Measurements from ENCODE around the gene ATOSA. TPM values are rescaled to one million over a fixed set of nuclear protein-coding genes. Genes with fewer than 3 reads are reported as not detected.

ATOSA gene
- total and polyA plus RNA-seq, 2 of the 13 experiments (the other 11 are each of a cell fraction or from before 2014, with no cell fraction given) = 6.6 to 16.3 TPM

DNA sequence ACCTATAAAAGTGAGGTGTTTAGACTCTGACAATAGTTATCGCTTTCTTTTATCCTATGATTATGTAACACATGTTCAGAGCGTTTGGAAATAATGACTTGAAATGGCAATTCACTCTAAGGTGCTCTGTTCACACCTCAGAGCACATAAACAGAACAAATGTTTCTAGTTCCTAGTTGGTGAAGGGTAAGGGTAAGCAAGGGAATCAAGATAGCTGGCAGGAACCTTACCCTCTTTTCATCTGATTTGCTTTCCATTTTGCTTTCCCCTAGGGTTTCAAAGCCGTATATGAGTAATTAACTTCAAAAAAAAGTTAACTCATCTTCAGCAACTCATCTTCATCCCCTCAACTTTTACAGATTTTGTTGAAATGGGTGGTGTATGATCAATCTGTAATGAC lies 2.3 kb upstream of the ATOSA start:
- ChIA-PET POLR2A (no interaction called here), CTCF (ENCODE audit: low intra/inter-chr PET ratio, low total read pairs) (no interaction called here)
- ATAC-seq (no peak), FAIRE-seq (no peak), DNase-seq (ENCODE audit: low spot score) (no peak)
- Histone ChIP-seq H3K27ac (ENCODE audit: extremely low read length, insufficient read depth, low read length) (no peak overlapping the region), H3K4me3 (replicated peaks in 1 of 3; ENCODE audit: insufficient read depth in 1 of 3, low read depth in 2 of 3, low read length in 3 of 3) (no peak overlapping the region), H3K4me1 (ENCODE audit: insufficient read depth, low read length) (peaks cover 9% of the 10 kb centered on the region), H3K9ac (ENCODE audit: insufficient read depth, low read depth, low read length) (no peak overlapping the region), H3K4me2 (ENCODE audit: low read depth, low read length) (no peak overlapping the region), H3K27me3 (ENCODE audit: control insufficient read depth in 1 of 2, insufficient read depth in 2 of 2, low read length in 2 of 2) (no peaks in the 10 kb centered on the region; a peak in 1 of 5 replicates), H3K79me2 (ENCODE audit: insufficient read depth, low read length) (no peaks in the 10 kb centered on the region), H2AFZ (ENCODE audit: low read length) (no peak overlapping the region), H3K36me3 (replicated peaks in 1 of 2; ENCODE audit: control insufficient read depth in 1 of 2, insufficient read depth in 2 of 2, low read length in 2 of 2) (no peaks in the 10 kb centered on the region), H3K9me3 (ENCODE audit: low read length) (no peaks in the 10 kb centered on the region), H4K20me1 (ENCODE audit: insufficient read depth, low read length) (no peaks in the 10 kb centered on the region)
- in situ Hi-C loops (cut with HindIII; ENCODE audit: extremely low pct_ligation_motif_present, low pct_unique_long_range_greater_than_20kb) = no loop called here
- intact Hi-C loops (cut with micrococcal nuclease; ENCODE audit: unreplicated experiment) = no loop called here
- 83% methylated on average over 3 of the region's 3 CpGs for WGBS (ENCODE audit: low lambda C conversion rate)
- TF ChIP-seq PHF8 (CRISPR knock-in tag; IDR thresholded peaks at IDR 0.05) (no peak), ZNF75D (CRISPR knock-in tag; IDR thresholded peaks at IDR 0.05; ENCODE audit: borderline replicate concordance) (no peak), TGIF2 (CRISPR knock-in tag; IDR thresholded peaks at IDR 0.05) (no peak), ZNF333 (CRISPR knock-in tag; IDR thresholded peaks at IDR 0.05; ENCODE audit: borderline replicate concordance) (no peak), ZSCAN20 (CRISPR knock-in tag; IDR thresholded peaks at IDR 0.05; ENCODE audit: borderline replicate concordance) (no peak), CCAR2 (optimal IDR thresholded peaks at IDR 0.05; ENCODE audit: low read depth, low read length) (no peak)
- TF ChIP-seq, protein P1, sequence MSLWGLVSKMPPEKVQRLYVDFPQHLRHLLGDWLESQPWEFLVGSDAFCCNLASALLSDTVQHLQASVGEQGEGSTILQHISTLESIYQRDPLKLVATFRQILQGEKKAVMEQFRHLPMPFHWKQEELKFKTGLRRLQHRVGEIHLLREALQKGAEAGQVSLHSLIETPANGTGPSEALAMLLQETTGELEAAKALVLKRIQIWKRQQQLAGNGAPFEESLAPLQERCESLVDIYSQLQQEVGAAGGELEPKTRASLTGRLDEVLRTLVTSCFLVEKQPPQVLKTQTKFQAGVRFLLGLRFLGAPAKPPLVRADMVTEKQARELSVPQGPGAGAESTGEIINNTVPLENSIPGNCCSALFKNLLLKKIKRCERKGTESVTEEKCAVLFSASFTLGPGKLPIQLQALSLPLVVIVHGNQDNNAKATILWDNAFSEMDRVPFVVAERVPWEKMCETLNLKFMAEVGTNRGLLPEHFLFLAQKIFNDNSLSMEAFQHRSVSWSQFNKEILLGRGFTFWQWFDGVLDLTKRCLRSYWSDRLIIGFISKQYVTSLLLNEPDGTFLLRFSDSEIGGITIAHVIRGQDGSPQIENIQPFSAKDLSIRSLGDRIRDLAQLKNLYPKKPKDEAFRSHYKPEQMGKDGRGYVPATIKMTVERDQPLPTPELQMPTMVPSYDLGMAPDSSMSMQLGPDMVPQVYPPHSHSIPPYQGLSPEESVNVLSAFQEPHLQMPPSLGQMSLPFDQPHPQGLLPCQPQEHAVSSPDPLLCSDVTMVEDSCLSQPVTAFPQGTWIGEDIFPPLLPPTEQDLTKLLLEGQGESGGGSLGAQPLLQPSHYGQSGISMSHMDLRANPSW (CRISPR knock-in tag; IDR thresholded peaks at IDR 0.05; ENCODE audit: borderline replicate concordance) = no peak
- TF ChIP-seq, protein P2, sequence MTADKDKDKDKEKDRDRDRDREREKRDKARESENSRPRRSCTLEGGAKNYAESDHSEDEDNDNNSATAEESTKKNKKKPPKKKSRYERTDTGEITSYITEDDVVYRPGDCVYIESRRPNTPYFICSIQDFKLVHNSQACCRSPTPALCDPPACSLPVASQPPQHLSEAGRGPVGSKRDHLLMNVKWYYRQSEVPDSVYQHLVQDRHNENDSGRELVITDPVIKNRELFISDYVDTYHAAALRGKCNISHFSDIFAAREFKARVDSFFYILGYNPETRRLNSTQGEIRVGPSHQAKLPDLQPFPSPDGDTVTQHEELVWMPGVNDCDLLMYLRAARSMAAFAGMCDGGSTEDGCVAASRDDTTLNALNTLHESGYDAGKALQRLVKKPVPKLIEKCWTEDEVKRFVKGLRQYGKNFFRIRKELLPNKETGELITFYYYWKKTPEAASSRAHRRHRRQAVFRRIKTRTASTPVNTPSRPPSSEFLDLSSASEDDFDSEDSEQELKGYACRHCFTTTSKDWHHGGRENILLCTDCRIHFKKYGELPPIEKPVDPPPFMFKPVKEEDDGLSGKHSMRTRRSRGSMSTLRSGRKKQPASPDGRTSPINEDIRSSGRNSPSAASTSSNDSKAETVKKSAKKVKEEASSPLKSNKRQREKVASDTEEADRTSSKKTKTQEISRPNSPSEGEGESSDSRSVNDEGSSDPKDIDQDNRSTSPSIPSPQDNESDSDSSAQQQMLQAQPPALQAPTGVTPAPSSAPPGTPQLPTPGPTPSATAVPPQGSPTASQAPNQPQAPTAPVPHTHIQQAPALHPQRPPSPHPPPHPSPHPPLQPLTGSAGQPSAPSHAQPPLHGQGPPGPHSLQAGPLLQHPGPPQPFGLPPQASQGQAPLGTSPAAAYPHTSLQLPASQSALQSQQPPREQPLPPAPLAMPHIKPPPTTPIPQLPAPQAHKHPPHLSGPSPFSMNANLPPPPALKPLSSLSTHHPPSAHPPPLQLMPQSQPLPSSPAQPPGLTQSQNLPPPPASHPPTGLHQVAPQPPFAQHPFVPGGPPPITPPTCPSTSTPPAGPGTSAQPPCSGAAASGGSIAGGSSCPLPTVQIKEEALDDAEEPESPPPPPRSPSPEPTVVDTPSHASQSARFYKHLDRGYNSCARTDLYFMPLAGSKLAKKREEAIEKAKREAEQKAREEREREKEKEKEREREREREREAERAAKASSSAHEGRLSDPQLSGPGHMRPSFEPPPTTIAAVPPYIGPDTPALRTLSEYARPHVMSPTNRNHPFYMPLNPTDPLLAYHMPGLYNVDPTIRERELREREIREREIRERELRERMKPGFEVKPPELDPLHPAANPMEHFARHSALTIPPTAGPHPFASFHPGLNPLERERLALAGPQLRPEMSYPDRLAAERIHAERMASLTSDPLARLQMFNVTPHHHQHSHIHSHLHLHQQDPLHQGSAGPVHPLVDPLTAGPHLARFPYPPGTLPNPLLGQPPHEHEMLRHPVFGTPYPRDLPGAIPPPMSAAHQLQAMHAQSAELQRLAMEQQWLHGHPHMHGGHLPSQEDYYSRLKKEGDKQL (CRISPR knock-in tag; IDR thresholded peaks at IDR 0.05; ENCODE audit: low read depth) = no peak
- TF ChIP-seq, protein P3, sequence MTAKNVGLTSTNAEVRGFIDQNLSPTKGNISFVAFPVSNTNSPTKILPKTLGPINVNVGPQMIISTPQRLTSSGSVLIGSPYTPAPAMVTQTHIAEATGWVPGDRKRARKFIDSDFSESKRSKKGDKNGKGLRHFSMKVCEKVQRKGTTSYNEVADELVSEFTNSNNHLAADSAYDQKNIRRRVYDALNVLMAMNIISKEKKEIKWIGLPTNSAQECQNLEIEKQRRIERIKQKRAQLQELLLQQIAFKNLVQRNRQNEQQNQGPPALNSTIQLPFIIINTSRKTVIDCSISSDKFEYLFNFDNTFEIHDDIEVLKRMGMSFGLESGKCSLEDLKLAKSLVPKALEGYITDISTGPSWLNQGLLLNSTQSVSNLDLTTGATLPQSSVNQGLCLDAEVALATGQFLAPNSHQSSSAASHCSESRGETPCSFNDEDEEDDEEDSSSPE (CRISPR knock-in tag; IDR thresholded peaks at IDR 0.05) = no peak
- BruUV-seq (replicated peaks) = no TSS peak

Measured in HepG2 (cell line).